ENCODE measurements around the gene ST6GAL1. TPM values are rescaled to one million over a fixed set of nuclear protein-coding genes. Genes with fewer than 3 reads are reported as not detected.
"Not testable (repeated sequence)": the region's sequence is repeated elsewhere in the genome, so short reads cannot be mapped to it uniquely, and the experiment has no call there.

The ST6GAL1 gene
- total and polyA plus RNA-seq, 2 experiments from 2014 or later = 17.6 to 65.1 TPM

DNA sequence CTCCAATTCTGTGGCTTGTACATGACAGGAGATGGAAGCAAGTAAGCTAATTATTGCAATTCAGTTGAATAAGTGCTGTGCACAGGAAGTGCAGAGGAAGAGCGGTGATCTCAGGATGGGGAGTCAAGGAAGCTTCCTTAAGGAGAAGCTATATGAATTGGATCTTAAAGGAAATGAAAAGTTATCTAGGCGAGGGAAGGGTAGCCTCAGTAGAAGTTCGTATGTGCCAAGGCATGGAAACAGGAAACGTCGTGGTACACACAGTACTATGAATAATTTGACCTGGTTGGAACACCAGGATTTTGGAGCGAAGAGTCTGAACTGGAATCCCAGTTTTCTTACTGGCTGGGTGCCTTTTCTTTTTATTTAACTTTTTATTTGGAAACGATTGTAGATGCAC lies 39.3 kb downstream of the ST6GAL1 start:
- Mint-ChIP-seq H3K4me3 (no peak overlapping the region), H3K27me3 (ENCODE audit: insufficient read depth, low read depth, poor library complexity) (peaks cover 8% of the 10 kb centered on the region), H3K36me3 (ENCODE audit: low read depth) (peaks cover 83% of the 10 kb centered on the region), H3K9me3 (no peaks in the 10 kb centered on the region), H3K4me1 (peaks cover 34% of the 10 kb centered on the region), H3K27ac (no peak overlapping the region)
- ATAC-seq = no peak
- H3F3A ChIP-seq (replicated peaks; ENCODE audit: low read depth) = peaks cover 6% of the 10 kb centered on the region
- H3K4me3 ChIP-seq = no peak overlapping the region
- peaks cover 19% of the 10 kb centered on the region for H3K79me2 ChIP-seq (replicated peaks; ENCODE audit: insufficient read depth)
- H3K4me2 ChIP-seq = no peak overlapping the region
- peaks cover 3% of the 10 kb centered on the region; the same call in 1 of the 2 replicates for H3K36me3 ChIP-seq (ENCODE audit: insufficient read depth)
- no peaks in the 10 kb centered on the region for H3K27me3 ChIP-seq (ENCODE audit: insufficient read depth)
- DNase-seq (ENCODE audit: low spot score) = no peak
- H3K27ac ChIP-seq (ENCODE audit: low read depth) = peak overlapping the region; percentile 42; the same call in 1 of the 2 replicates
- no peak overlapping the region for H2AFZ ChIP-seq
- peaks cover 9% of the 10 kb centered on the region; the same call in 1 of the 2 replicates for H4K20me1 ChIP-seq (replicated peaks; ENCODE audit: insufficient read depth)
- H3K9me2 ChIP-seq (ENCODE audit: insufficient read depth) = no peaks in the 10 kb centered on the region
- peaks cover 24% of the 10 kb centered on the region for H3K4me1 ChIP-seq (ENCODE audit: insufficient read depth)
- TF ChIP-seq ZNF114 (CRISPR knock-in tag; IDR thresholded peaks at IDR 0.05) (no peak), ETS1 (IDR thresholded peaks at IDR 0.05) (no peak), NANOG (IDR thresholded peaks at IDR 0.05; ENCODE audit: borderline replicate concordance) (no peak), REST (IDR thresholded peaks at IDR 0.05; ENCODE audit: unreplicated experiment) (no peak), ZNF331 (CRISPR knock-in tag; IDR thresholded peaks at IDR 0.05; ENCODE audit: low read depth) (no peak), JUNB (IDR thresholded peaks at IDR 0.05; ENCODE audit: unreplicated experiment) (no peak), STAT1 (IDR thresholded peaks at IDR 0.05; ENCODE audit: unreplicated experiment) (no peak), POLR2AphosphoS5 (IDR thresholded peaks at IDR 0.05; ENCODE audit: low read depth) (no peak)

DNA sequence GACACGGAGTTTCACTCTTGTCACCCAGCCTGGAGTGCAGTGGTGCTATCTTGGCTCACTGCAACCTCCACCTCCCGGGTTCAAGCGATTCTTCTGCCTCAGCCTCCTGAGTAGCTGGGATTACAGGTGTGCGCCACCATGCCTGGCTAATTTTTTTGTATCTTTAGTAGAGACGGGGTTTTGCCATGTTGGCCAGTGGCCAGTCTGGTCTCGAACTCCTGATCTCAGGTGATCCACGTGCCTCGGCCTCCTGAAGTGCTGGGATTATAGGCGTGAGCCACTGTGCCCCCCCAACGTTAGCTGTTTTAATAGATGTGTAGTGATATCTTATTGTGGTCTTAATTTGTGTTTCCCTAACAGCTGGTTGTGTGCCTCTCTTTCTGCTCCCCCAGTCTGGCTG lies 40.8 kb downstream of the ST6GAL1 start:
- ATAC-seq; H4K20me1 ChIP-seq (replicated peaks; ENCODE audit: insufficient read depth); H3K27me3 ChIP-seq (ENCODE audit: insufficient read depth); H3K27me3 Mint-ChIP-seq (ENCODE audit: insufficient read depth, low read depth, poor library complexity); H3K36me3 ChIP-seq (ENCODE audit: insufficient read depth); H3K9me3 Mint-ChIP-seq; H3K4me3 ChIP-seq; H3K4me2 ChIP-seq; H2AFZ ChIP-seq; H3K27ac ChIP-seq (ENCODE audit: low read depth); H3K27ac Mint-ChIP-seq; H3F3A ChIP-seq (replicated peaks; ENCODE audit: low read depth); H3K4me3 Mint-ChIP-seq; DNase-seq (ENCODE audit: low spot score); H3K9me2 ChIP-seq (ENCODE audit: insufficient read depth): not testable (repeated sequence)
- peaks cover 33% of the 10 kb centered on the region for H3K4me1 Mint-ChIP-seq
- peaks cover 19% of the 10 kb centered on the region for H3K79me2 ChIP-seq (replicated peaks; ENCODE audit: insufficient read depth)
- peaks cover 90% of the 10 kb centered on the region for H3K36me3 Mint-ChIP-seq (ENCODE audit: low read depth)
- peaks cover 11% of the 10 kb centered on the region; the same call in 1 of the 2 replicates for H3K4me1 ChIP-seq (ENCODE audit: insufficient read depth)
